GM10248 (cell line): Measurements from ENCODE around the gene SRMS.

ENCODE experiments used
- CTCF ChIA-PET: fragments of 300-600 bp; sonication (Branson Sonifier 250); formaldehyde crosslinking; extraction: SDS; loops from one replicate; lab custom pipeline; 2021; ENCODE audit warnings: antibody characterized with exemption; lab: Yijun Ruan, JAX
- POLR2A ChIA-PET: fragments of 350-650 bp; sonication (Branson Sonifier 250); formaldehyde crosslinking; extraction: SDS; loops from one replicate; lab custom pipeline; 2020; ENCODE audit warnings: antibody characterized with exemption; lab: Yijun Ruan, JAX
- DNase-seq: peaks from one replicate; pipeline ENCODE4 v3.0.0; 2012; ENCODE audit errors: extremely low spot score
- CTCF ChIP-seq: IDR thresholded peaks from 2 replicates; pipeline ENCODE4 v1.5.1; 2012; ENCODE audit warnings: mild to moderate bottlenecking, low read depth; ENCODE audit errors: extremely low read depth, missing control alignments, control extremely low read depth

SRMS gene

GRCh38 chr20:63553933-63554290 lies 6.4 kb upstream of the SRMS start, which contains the start of gene FNDC11:
Gene FNDC11, plus strand, starts transcription at chr20:63554159. Its CDS starts 1,505 bp downstream, at chr20:63555664.
- ChIA-PET POLR2A (no interaction called here), CTCF (interaction anchor here (1.3 to 1.5 kb wide), 2 partner anchors 12 to 17 kb away, joined by 4 read pairs; partner anchors contain the start of gene PTK6)
- no peak for TF ChIP-seq CTCF
- DNase-seq: peak; percentile 59

GRCh38 chr20:63553251-63553932 lies 5.8 kb upstream of the SRMS start:
- ChIA-PET POLR2A (interaction anchor here (0.8 kb wide), 1 partner anchor 12 kb away, joined by 3 read pairs; no protein-coding TSS in a partner anchor), CTCF (interaction anchor here (2.4 kb wide), 1 partner anchor 15 kb away, joined by 22 read pairs; the partner anchor contains the start of gene PTK6)
- DNase-seq: peak; percentile 87
- no peak for TF ChIP-seq CTCF

- CTCF ChIA-PET: interaction anchor here (1.0 to 2.4 kb wide), 3 partner anchors 9 to 56 kb away, joined by 3 to 22 read pairs (median 3); partner anchors contain the start of gene PTK6
Measured at GRCh38 chr20:63552481-63553249, 5.1 kb upstream of the SRMS start.

GRCh38 chr20:63551068-63551467 lies 3.5 kb upstream of the SRMS start:
- ChIA-PET POLR2A (no interaction called here), CTCF (interaction anchor here (0.8 to 2.4 kb wide), 3 partner anchors 13 to 91 kb away, joined by 3 to 22 read pairs (median 3); partner anchors contain the start of gene PTK6)
- no peak for TF ChIP-seq CTCF
- DNase-seq: no peak

More at GRCh38 chr20:63552481-63553249, 5.1 kb upstream of the SRMS start:
- TF ChIP-seq CTCF: no peak
- DNase-seq: no peak
- POLR2A ChIA-PET: interaction anchor here (0.8 kb wide), 1 partner anchor 13 kb away, joined by 3 read pairs; no protein-coding TSS in a partner anchor

- DNase-seq: no peak
- CTCF ChIA-PET: interaction anchor here (1.0 kb wide), 1 partner anchor 12 kb away, joined by 3 read pairs; the partner anchor contains the start of gene PTK6
- POLR2A ChIA-PET: no interaction called here
- TF ChIP-seq CTCF: no peak
Measured at GRCh38 chr20:63549679-63550282, 2.2 kb upstream of the SRMS start.

GRCh38 chr20:63549019-63549418 lies 1.5 kb upstream of the SRMS start:
- ChIA-PET POLR2A (no interaction called here), CTCF (interaction anchor here (1.0 kb wide), 1 partner anchor 12 kb away, joined by 3 read pairs; the partner anchor contains the start of gene PTK6)
- no peak for DNase-seq

More at GRCh38 chr20:63549019-63549418, 1.5 kb upstream of the SRMS start:
- TF ChIP-seq CTCF: no peak
